NK-92 treated with Interleukin-12 subunit alpha and Interleukin-12 subunit beta, amount 100 ng/mL, for 24 hours (cell line): ENCODE measurements around the gene THSD8.

Experiments
- DNase-seq: peaks from one replicate; lab custom pipeline; 2025; lab: John Stamatoyannopoulos, UW

Gene THSD8

DNA sequence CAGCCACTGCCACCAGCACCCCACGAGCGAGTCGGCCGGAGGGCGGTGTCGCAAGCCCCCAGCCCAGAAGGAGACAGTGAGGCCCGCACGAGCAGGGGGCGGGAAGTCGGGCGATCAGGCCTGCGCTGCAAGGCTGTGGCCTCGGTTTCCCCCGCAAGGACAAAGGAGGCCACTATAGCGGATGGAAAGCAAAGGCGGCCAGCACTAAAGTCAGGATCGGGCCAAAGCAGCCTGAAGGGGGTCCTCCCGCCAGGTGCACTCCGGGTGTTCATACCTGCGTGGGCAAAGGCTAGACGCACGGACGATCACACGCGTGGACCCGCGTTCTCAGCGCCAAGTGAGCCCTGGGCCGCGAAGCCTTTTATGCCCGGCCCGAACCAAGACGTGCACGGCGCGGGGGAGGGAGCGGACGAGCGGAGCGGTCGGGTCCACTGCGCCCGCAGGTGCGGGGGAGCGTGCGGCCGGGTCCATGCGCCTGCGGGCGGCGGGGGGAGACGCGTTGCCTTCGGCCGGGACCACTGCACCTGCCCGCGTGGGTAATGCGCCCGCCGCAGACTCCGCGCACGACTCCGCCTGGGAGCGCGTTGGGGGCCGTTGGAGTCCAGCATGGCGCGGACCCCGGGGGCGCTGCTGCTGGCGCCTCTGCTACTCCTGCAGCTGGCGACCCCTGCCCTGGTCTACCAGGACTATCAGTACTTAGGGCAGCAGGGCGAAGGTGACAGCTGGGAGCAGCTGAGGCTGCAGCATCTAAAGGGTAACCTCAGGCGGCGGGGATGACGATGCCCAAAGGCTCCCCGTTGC, at the start of gene THSD8, which contains the start of gene PRDX2:
TSS of gene THSD8 (plus strand) at position 604 of the 801 bp plus-strand sequence. CDS start at position 607, 3 bp downstream.
TSS of gene PRDX2 (minus strand) at position 335 of the 801 bp plus-strand sequence. CDS start 539 bp downstream, outside the sequence.
- DNase-seq: no peak

DNA sequence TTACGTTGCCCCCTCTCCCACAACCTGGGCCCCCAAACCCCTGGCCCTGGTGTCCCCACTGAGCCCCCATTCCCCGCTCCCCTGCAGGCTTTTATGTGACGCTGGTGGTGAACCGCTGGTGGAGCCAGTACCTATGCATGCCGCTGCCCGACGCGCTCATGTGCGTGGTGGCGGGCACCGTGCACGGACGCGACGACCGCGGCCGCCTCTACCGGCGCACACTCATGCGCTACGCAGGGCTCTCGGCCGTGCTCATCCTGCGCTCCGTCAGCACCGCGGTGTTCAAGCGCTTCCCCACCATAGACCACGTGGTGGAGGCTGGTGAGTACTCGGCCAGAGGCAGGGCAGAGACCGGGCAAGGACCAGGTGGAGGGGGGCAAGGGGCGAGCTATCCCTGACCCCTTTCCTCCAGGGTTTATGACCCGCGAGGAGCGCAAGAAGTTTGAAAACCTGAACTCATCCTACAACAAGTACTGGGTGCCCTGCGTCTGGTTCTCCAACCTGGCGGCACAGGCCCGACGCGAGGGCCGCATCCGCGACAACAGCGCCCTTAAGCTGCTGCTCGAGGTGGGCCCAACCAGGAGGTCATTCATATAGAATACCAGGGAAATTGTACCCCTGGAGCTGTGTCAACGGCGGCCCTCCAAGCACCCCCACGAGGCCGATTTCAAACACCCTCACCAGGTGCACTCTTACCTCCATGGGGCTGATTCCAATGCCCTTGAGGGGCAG, 47.2 kb upstream of the THSD8 start:
- no peak for DNase-seq

DNA sequence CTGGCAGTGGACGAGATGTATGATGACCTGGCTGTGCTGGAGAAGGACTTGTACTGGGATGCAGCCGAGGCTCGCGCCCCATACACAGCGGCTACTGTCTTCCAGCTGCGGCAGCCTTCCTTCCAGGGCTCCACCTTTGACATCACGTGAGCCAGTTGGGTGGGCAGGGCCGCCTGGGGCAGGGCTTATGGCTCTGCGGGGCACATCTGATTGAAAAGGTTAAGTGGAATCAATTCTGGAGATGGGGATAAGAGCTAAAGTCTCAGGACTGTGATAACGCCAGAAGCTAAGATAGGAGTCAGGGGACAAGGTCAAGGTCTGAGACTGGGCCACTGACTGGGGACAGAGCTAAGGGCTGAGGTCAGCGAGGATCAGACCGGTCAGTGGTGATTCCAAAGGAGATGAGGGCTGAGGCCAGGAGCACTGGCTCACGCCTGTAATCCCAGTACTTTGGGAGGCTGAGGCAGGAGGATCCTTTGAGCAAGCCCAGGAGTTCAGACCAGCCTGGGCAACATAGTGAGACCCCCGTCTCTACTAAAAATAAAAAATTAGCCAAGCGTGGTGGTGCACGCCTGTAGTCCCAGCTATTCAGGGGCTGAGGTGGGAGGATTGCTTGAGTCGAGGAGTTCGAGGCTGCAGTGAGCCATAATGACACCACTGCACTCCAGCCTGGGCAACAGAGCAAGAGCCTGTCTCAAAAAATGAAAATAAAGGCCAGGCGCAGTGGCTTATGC, 45.6 kb upstream of the THSD8 start:
- DNase-seq: no peak

DNA sequence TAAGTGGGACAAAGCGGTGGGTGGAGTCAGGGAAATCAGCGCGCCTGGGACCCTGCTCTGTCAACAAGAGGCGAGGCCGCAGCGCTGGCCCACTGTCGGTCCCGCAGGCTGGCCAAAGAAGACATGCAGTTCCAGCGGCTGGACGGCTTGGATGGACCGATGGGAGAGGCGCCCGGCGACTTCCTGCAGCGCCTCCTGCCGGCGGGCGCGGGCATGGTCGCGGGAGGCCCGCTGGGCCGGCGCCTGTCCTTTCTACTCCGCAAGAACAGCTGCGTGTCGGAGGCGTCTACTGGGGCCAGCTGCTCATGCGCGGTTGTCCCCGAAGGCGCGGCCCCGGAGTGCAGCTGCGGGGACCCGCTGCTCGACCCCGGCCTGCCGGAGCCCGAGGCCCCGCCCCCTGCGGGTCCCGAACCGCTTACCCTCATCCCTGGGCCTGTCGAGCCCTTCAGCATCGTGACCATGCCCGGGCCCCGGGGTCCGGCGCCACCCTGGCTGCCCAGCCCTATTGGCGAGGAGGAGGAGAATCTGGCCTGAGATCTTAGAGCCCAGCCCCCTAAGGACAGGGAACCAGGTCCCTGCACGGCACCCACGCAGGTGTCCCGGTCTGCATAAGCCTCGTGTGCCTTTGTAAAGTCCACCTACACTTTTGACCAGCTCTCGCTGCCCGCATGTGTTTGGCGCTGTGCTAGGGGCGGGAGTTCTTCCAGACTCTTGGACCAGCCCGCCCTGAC, 44.2 kb upstream of the THSD8 start:
- no peak for DNase-seq

DNA sequence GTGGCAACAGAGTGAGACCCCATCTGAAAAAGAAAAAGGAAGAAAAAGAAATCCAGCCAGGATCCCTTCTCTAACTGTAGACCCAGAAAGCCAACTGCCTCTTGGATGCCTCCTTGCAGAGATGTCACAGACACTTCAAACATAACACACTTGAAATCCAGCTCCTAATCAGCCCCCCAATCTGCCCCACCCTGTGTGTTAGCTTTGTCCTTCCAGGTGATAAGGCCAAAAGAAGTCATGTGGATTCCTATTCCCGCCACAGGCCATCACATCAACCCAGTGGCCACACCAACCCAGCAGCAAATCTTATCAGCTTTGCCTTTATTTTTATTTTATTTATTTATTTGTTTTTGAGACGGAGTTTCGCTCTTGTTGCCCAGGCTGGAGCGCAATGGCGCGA, 42.2 kb upstream of the THSD8 start:
- no peak for DNase-seq

DNA sequence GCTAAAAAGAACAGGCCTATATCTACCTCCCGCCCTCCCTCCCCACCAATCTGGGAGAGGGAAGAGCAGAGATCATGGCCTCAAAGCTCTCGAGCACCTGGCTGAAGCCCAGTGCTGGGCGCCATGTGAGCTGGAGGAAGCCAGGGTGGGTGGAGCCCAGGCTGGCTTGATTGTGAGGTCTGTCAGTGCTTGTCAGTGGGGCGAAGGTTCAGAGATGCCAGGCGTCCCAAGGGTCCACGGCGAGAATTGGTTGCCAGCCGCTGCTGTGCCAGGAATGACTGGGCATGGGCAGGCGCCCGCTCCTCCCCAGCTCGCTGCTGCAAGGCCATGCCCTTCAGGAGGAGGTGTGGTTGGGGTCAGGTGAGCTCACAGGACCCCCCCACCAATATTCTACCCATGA, 38.8 kb upstream of the THSD8 start:
- no peak for DNase-seq

DNA sequence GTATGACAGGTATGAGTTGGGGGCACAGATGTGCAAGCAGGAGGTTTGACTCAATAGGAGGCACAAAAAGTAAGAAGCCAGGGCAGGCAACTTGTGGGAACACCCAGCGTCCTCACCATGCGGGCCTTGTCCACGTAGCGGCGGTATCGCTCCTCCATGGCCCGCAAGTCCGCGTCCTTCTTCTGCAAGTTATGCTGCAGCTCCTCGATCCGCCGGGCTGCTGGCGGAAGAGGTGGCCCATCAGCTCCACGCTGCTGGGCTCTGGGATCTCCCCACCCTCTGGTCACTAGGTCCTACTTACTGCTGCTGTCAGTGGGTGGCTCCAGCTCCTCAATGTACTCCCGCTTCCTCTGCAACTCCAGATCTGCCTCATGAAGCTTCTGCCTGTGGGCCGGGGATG, 37.2 kb upstream of the THSD8 start:
- no peak for DNase-seq

DNA sequence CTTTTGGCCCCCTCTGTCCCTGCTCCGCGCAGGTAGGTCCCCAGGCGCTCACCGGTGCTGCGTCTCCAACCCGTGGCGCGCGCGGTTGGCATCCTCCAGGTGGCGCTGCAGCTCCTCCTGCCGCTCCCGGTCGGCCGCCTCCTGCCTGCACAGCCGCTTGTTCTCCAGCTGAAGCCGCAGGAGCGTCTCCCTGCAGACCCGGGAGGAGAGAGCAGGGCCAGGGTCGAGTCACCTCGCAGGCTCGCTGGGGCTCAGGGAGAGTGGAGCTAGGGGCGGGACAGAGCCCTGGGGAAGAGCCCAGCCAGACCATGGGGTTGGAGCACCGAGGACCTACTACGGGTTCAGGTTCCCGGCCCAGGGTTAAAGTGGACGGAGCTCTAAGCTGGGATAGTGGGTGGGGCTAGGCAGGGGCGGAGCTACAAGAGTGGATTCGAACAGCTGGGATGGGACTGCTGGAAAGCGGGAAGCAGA, 35.8 kb upstream of the THSD8 start:
- no peak for DNase-seq

DNA sequence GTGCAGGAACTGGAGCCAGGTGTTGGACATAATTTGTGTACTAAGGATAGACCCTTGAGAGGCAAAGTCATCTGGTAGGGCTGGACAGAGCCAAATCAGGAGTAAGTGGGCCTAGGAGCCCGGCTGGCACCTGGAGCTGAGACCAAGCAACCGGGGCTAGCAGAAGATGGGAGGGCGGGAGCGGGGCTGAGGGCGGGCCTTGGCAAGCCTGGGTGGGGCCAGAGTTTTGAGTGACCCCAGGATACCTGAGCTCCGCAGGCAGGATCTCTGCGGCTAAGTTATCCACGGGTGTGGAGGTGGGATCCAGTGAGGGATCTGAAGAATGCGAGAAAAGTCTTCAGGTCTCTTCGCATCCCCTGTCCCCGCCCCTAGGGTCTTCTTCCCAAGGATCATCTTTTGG, 34.7 kb upstream of the THSD8 start:
- no peak for DNase-seq

DNA sequence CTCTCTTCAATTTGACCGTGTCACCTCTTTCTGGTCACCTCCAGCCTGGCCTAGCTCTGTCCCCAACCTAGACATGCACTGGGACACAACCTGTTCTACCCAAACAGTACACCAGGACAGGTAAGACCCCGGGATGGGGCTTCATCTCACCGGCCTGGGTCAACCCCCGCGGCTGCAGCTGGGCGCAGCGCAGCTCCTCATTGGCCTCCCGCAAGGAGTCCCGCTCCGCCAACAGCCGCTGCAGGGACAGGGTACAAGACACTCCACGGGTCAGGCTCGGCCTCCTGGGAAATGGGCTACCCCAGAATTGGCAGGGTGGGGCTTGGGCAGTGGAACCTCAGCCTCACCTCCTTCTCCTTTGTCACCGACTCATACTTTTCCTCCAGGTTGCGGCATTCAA, 34.2 kb upstream of the THSD8 start:
- DNase-seq: no peak

DNA sequence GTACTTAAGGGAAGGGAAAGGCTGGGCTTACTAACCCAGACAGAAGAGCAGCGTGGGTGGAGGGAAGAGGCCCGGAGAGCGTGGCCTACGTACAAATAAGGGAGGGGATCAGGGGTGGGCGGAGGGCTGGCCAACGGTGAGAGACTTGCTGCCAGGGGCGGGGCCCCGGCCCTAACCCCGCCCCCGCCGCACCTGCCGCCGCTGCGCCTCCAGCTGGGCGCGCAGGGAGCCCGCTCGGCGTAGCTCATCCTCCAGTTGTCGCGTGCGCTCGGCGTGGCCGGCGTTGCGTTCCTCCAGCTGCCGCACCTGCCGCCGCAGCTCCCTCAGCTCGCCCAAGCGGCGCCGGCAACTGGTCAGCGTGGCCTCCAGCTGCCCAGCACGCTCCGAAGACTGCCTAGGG, 32.2 kb upstream of the THSD8 start:
- no peak for DNase-seq

DNA sequence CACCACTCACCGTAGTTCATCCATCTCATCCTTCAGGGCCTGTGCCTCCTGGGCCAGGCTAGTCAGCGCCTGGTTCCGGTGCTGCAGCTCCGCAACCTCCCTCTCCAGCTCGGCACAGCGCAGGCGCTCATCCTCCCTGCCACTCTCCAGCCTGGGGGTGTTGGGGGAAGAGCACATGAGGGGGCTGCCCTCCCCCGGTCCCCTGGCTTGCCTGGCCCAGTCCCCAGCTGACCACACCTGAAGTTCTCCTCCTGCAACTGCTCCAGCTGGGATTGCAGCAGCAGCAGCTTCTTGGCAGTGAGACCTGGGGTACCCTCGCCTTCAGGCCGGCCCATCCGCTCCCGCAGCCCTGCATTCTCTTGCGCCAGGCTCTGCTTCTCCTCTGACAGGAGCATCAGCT, 30.9 kb upstream of the THSD8 start:
- no peak for DNase-seq

DNA sequence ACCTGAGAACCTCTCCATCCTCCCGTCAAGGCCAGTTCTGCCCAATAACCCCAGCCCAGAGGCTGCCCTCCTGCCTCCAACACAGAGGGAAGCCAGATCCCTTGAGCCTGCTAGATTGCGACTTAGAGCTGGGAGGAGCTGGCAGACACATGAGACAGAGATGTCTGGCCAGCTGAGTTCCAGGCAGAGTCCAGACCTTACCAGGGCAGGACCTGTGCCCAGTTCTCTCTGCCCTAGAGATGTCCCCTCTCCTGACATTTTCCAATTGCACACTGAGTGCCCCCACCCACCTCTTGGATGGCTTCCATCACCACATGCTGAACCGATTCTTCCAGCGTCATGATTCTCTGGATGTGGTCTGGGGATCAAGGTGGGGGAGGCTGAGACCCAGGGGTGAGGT, 29.5 kb upstream of the THSD8 start:
- DNase-seq: no peak

DNA sequence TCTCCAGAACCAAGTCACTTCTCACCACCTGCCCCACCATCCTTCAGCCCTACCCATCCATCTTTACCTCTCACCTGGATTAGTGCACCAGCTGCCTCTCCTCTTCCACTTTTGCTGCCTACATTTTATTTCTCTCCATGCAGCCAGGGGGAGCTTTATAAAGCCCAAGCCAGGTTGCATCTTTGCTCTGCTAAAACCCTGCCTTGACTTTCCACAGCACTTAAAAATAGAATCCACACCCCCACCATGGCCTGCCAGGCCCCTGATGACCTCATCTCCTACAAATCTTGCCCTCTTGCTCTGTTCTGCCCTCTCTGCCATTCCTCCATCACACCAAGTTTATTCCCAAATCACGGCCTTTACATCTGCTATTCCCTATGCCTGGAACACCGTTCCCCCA, 28.3 kb upstream of the THSD8 start:
- no peak for DNase-seq

DNA sequence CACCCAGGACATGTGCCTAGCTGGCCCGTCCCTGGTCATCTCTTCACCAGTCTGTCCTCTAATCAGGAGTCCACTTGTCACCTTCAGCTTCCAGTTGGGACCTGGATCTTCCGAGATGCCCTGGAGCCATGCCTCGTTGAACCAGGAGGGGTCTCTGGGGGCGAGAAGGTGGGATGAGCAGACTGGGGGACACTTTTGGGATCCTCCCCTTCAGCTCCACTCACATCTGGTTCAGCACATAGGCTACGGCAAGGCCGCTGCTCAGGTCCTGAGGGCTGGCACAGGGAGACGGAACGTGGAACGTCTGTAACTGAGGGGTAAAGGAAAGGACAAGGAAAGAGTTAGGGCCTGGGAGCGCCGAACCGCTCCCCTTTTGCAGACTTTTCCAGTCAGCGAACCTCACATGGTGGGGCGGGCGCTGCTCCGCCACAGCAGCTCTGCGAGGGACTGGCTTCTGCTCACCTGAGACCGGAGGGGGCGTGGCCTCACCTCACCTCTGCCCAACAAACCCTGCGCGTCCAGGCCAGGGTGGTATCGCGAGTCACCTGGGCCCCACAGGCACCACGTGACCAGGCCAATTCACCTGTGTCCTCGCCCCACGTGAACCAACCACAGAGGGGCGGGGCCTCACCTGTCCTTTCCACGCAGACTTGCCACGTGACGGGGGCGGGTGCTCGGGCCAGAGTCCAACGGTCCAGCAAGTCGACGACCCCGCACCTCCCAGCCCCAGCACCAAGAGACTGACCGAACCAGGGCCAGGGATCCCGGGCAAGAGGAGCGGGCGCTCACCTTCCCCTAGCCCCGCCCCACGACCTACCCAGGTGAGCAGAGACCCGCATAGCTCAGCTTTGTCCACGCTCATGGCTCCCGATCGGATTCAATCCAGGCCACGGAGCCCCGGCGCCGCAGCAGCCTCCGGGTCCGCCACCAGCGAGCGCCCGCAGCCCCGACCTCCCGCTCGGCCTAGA, 27.0 kb upstream of the THSD8 start, which contains the start of gene HOOK2:
TSS of gene HOOK2 (minus strand) at position 965 of the 968 bp plus-strand sequence. CDS start at position 862, 103 bp downstream.
- no peak for DNase-seq

DNA sequence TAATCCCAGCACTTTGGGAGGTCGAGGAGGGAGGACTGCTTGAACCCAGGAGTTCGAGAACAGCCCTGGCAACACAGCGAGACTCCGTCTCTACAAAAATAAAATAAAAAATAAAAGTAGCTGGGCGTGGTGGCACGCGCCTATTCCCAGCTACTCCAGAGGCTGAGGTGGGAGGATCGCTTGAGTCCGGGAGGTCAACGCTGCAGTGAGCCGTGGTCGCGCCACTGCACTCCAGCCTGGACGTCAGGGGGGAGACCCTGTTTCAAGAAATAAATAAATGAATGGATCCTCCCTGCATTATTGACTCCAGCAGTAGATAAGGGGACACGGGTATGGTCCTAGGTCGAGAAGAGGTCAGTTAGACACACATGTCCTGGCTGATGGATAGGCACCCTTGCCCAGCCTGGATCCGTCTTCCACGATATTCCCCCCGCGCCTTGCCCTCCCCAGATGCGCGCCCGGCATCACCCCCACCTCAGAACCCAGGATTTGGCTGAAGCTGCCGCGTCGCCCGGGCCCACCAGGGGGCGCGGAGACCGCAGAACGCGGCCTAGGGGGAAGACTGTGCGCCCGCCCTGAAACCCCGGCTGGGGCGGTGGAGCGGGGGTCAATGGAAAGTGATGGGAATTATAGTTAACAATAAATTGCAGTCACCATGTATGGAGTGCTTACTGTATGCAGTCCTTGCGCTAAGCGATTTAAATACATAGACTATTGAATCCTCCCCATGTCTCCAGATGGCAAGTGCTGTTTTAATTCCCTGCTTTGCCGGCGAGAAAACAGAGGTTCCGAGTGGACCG, 24.5 kb upstream of the THSD8 start:
- DNase-seq: peak; percentile 66

DNA sequence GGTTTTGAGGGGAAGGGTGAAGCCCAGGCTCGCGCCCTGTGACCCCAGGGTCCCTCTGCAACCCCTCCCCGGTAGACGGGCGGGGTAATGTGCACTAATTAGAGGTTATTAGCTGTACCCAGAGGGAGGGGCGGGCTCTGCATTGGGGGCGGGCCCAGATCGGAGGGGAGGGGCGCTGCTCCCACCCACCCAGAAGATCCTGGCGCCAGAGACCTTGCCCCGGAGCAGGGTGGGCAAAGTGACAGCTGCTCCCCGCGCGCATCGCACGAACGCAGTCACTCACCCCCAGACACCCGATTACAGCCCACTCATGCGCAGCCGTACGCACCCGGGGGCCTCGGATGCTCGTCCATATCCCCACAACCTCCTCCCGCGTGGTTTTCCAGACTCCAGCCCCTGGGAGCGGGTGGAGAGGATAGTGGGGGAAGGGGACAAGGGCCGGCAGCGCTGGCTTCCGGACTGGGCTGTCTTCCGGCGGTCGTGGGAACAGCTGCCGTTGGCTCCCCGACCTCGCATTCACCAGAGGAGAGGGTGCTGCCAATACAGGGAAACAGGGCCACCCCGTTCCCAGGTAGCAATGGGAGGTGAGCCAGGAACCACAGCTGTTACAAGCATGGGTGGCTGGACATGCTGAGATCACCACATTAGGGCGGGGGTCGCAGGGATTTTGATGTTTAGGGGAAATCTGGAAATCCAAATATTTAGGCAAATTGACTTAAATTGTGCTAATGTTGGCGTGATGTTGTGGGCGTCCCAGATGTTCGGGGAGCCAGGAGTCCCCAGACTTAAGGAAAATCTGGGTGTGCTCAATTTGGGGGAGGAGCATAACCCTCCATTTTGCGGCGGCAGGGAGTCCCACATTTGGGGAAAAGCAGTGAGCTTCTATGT, 23.6 kb upstream of the THSD8 start:
- no peak for DNase-seq

DNA sequence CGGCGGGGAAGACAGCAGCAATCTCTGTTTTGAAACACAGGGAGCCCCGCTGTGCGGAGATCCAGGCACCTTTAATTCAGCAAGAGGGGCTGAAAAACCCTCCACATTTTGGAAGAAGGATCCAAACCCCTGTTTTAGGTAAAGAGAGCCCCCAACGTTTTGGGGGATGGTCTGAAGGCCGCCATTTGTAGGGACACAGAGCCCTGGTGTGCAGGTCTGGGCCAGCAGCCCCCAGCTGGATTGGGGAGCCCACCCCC, 23.0 kb upstream of the THSD8 start:
- no peak for DNase-seq
